ENCODE measurements around the gene ZNF385B.

The ZNF385B gene

GRCh38 chr2:179771791-179772190 lies 89.6 kb downstream of the ZNF385B start:
- Histone ChIP-seq H2AFZ (no peak overlapping the region), H3K79me2 (no peaks in the 10 kb centered on the region), H3K36me3 (ENCODE audit: control insufficient read depth, insufficient read depth, low read length) (no peaks in the 10 kb centered on the region), H3K9ac (no peak overlapping the region), H3K4me3 (ENCODE audit: low read depth, low read length) (no peak overlapping the region), H3K4me2 (ENCODE audit: low read length) (no peak overlapping the region), H3K4me1 (no peaks in the 10 kb centered on the region), H3K27me3 (ENCODE audit: control insufficient read depth, insufficient read depth, low read length) (no peaks in the 10 kb centered on the region), H3K9me3 (ENCODE audit: control insufficient read depth, low read length) (no peaks in the 10 kb centered on the region), H3K27ac (no peak overlapping the region)
- TF ChIP-seq, protein P1, sequence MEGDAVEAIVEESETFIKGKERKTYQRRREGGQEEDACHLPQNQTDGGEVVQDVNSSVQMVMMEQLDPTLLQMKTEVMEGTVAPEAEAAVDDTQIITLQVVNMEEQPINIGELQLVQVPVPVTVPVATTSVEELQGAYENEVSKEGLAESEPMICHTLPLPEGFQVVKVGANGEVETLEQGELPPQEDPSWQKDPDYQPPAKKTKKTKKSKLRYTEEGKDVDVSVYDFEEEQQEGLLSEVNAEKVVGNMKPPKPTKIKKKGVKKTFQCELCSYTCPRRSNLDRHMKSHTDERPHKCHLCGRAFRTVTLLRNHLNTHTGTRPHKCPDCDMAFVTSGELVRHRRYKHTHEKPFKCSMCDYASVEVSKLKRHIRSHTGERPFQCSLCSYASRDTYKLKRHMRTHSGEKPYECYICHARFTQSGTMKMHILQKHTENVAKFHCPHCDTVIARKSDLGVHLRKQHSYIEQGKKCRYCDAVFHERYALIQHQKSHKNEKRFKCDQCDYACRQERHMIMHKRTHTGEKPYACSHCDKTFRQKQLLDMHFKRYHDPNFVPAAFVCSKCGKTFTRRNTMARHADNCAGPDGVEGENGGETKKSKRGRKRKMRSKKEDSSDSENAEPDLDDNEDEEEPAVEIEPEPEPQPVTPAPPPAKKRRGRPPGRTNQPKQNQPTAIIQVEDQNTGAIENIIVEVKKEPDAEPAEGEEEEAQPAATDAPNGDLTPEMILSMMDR (IDR thresholded peaks at IDR 0.05) = no peak

GRCh38 chr2:179770029-179770428 lies 91.4 kb downstream of the ZNF385B start:
- H3K36me3 ChIP-seq (ENCODE audit: control insufficient read depth, insufficient read depth, low read length) = no peaks in the 10 kb centered on the region
- no peaks in the 10 kb centered on the region for H3K9me3 ChIP-seq (ENCODE audit: control insufficient read depth, low read length)
- no peak overlapping the region for H2AFZ ChIP-seq
- H3K4me3 ChIP-seq (ENCODE audit: low read depth, low read length) = no peak overlapping the region
- TF ChIP-seq, protein P1 (IDR thresholded peaks at IDR 0.05) = no peak
- no peak overlapping the region for H3K4me2 ChIP-seq (ENCODE audit: low read length)
- no peak overlapping the region for H3K9ac ChIP-seq
- H3K27ac ChIP-seq = no peak overlapping the region
- no peaks in the 10 kb centered on the region for H3K79me2 ChIP-seq
- no peaks in the 10 kb centered on the region for H3K27me3 ChIP-seq (ENCODE audit: control insufficient read depth, insufficient read depth, low read length)
- H3K4me1 ChIP-seq = no peaks in the 10 kb centered on the region

- TF ChIP-seq, protein P1 (IDR thresholded peaks at IDR 0.05) = no peak
- no peak overlapping the region for H3K4me3 ChIP-seq (ENCODE audit: low read depth, low read length)
- H3K9ac ChIP-seq = no peak overlapping the region
- no peaks in the 10 kb centered on the region for H3K79me2 ChIP-seq
- no peaks in the 10 kb centered on the region for H3K4me1 ChIP-seq
- H3K4me2 ChIP-seq (ENCODE audit: low read length) = no peak overlapping the region
- H3K9me3 ChIP-seq (ENCODE audit: control insufficient read depth, low read length) = no peaks in the 10 kb centered on the region
- H3K36me3 ChIP-seq (ENCODE audit: control insufficient read depth, insufficient read depth, low read length) = no peaks in the 10 kb centered on the region
- H3K27me3 ChIP-seq (ENCODE audit: control insufficient read depth, insufficient read depth, low read length) = no peaks in the 10 kb centered on the region
- no peak overlapping the region for H3K27ac ChIP-seq
- H2AFZ ChIP-seq = no peak overlapping the region
Measured at GRCh38 chr2:179769323-179769722, 92.1 kb downstream of the ZNF385B start.

- no peak overlapping the region for H3K4me2 ChIP-seq (ENCODE audit: low read length)
Measured at GRCh38 chr2:179768765-179769164, 92.6 kb downstream of the ZNF385B start.

GRCh38 chr2:179765666-179766065 lies 95.7 kb downstream of the ZNF385B start:
- no peak overlapping the region for H3K4me2 ChIP-seq (ENCODE audit: low read length)
- no peak overlapping the region for H2AFZ ChIP-seq
- H3K79me2 ChIP-seq = no peaks in the 10 kb centered on the region
- TF ChIP-seq, protein P1 (IDR thresholded peaks at IDR 0.05) = no peak
- no peak overlapping the region for H3K4me3 ChIP-seq (ENCODE audit: low read depth, low read length)
- no peaks in the 10 kb centered on the region for H3K36me3 ChIP-seq (ENCODE audit: control insufficient read depth, insufficient read depth, low read length)
- no peaks in the 10 kb centered on the region for H3K4me1 ChIP-seq
- no peak overlapping the region for H3K9ac ChIP-seq
- H3K27ac ChIP-seq = no peak overlapping the region
- no peaks in the 10 kb centered on the region for H3K9me3 ChIP-seq (ENCODE audit: control insufficient read depth, low read length)
- H3K27me3 ChIP-seq (ENCODE audit: control insufficient read depth, insufficient read depth, low read length) = no peaks in the 10 kb centered on the region

More at GRCh38 chr2:179768765-179769164, 92.6 kb downstream of the ZNF385B start:
- no peaks in the 10 kb centered on the region for H3K4me1 ChIP-seq
- H3K27ac ChIP-seq = no peak overlapping the region
- no peak overlapping the region for H2AFZ ChIP-seq
- TF ChIP-seq, protein P1 (IDR thresholded peaks at IDR 0.05) = no peak
- no peak overlapping the region for H3K4me3 ChIP-seq (ENCODE audit: low read depth, low read length)
- H3K9ac ChIP-seq = no peak overlapping the region
- no peaks in the 10 kb centered on the region for H3K79me2 ChIP-seq
- H3K9me3 ChIP-seq (ENCODE audit: control insufficient read depth, low read length) = no peaks in the 10 kb centered on the region
- H3K27me3 ChIP-seq (ENCODE audit: control insufficient read depth, insufficient read depth, low read length) = no peaks in the 10 kb centered on the region
- H3K36me3 ChIP-seq (ENCODE audit: control insufficient read depth, insufficient read depth, low read length) = no peaks in the 10 kb centered on the region
